A549 (cell line): ENCODE measurements around the gene HOXC10. TPM values are rescaled to one million over a fixed set of nuclear protein-coding genes. Genes with fewer than 3 reads are reported as not detected.

Experiments used
- ATAC-seq, 2 experiments: fragments of 200-7000 bp in 1 of 2; fragments of >200 bp in 1 of 2; cut with Nextera tagmentation in 1 of 2; cut with Tn5 transposase in 1 of 2; 3 replicates each; pipeline versions ENCODE4 v1.8.0 to v1.9.1; 2018 to 2020; ENCODE audit warnings: mild to moderate bottlenecking in 1 of 2, moderate library complexity in 1 of 2
- CTCF ChIA-PET: fragments of 300-600 bp; sonication (Branson Sonifier 250); formaldehyde crosslinking; extraction: SDS; loops from one replicate; lab custom pipeline; 2021; ENCODE audit warnings: antibody characterized with exemption, inconsistent platforms; lab: Yijun Ruan, JAX
- POLR2A ChIA-PET: fragments of 350-600 bp; formaldehyde crosslinking; extraction: SDS; loops from one replicate; lab custom pipeline; 2021; ENCODE audit warnings: antibody characterized with exemption, inconsistent platforms; lab: Yijun Ruan, JAX
- DNase-seq, 2 experiments: peaks; one replicate each; pipeline versions ENCODE4 v3.0.0 to v3.0.0-alpha.2; 2011 to 2016; ENCODE audit warnings: low read depth in 1 of 2, low spot score in 1 of 2
- FAIRE-seq: peaks from 2 replicates; lab custom pipeline; 2011; peaks lifted over from hg19 to GRCh38; lab: Jason Lieb, UNC
- H3K27ac ChIP-seq, 2 experiments: fragments of >200 bp; sonication (Bioruptor Twin); formaldehyde crosslinking; 3 replicates each; pipeline ENCODE4 v1.5.1; 2016 to 2017
- H3K4me1 ChIP-seq: fragments of >200 bp; sonication (Bioruptor Twin); formaldehyde crosslinking; 3 replicates; pipeline ENCODE4 v1.6.1; 2016
- H3K4me2 ChIP-seq: fragments of >200 bp; sonication (Bioruptor Twin); formaldehyde crosslinking; 3 replicates; pipeline ENCODE4 v1.6.1; 2016
- H3K4me3 ChIP-seq: fragments of >200 bp; sonication (Bioruptor Twin); formaldehyde crosslinking; 3 replicates; pipeline ENCODE4 v1.5.1; 2016
- H3K9me3 ChIP-seq: fragments of >200 bp; sonication (Bioruptor Twin); formaldehyde crosslinking; 3 replicates; pipeline ENCODE4 v1.6.1; 2016
- ATOH8 ChIP-seq: fragments of 250-450 bp; sonication (Bioruptor Pico); IDR thresholded peaks from 2 replicates; pipeline ENCODE4 v1.5.0; 2020; ENCODE audit warnings: low read depth, mild to moderate bottlenecking, moderate library complexity
- BHLHE40 ChIP-seq: IDR thresholded peaks from 2 replicates; pipeline ENCODE4 v1.6.1; 2012; ENCODE audit warnings: low read depth, low read length, inconsistent platforms
- CBX8 ChIP-seq: fragments of 200-600 bp; sonication (generic); IDR thresholded peaks from 2 replicates; pipeline ENCODE4 v1.6.1; 2016
- CHD4 ChIP-seq: fragments of 200-600 bp; sonication (generic); IDR thresholded peaks from 2 replicates; pipeline ENCODE4 v1.6.1; 2016; ENCODE audit warnings: antibody characterized with exemption, mild to moderate bottlenecking, borderline replicate concordance
- ESRRA ChIP-seq: fragments of 150-350 bp; IDR thresholded peaks from 2 replicates; pipeline ENCODE4 v1.6.1; 2014; ENCODE audit warnings: mild to moderate bottlenecking, low read length, borderline replicate concordance
- FOSB ChIP-seq: fragments of 250-450 bp; sonication (Bioruptor Pico); IDR thresholded peaks from 2 replicates; pipeline ENCODE4 v1.5.0; 2020; ENCODE audit warnings: mild to moderate bottlenecking, moderate library complexity
- FOSL2 ChIP-seq, 2 experiments: fragments of 450-650 bp in 1 of 2; fragments of >200 bp in 1 of 2; sonication (Bioruptor Twin) in 1 of 2; formaldehyde crosslinking; IDR thresholded peaks; 2 replicates each; pipeline versions ENCODE4 v1.5.0 to v1.6.1; 2016 to 2020; ENCODE audit warnings: mild to moderate bottlenecking in 1 of 2, moderate library complexity in 1 of 2
- HDAC2 ChIP-seq: fragments of 200-600 bp; sonication (generic); IDR thresholded peaks from 2 replicates; pipeline ENCODE4 v1.6.1; 2016
- HEYL ChIP-seq: fragments of 250-450 bp; sonication (Bioruptor Pico); IDR thresholded peaks from 2 replicates; pipeline ENCODE4 v1.8.0; 2021; ENCODE audit warnings: mild to moderate bottlenecking, moderate library complexity
- HOXA7 ChIP-seq: fragments of 250-450 bp; sonication (Bioruptor Pico); IDR thresholded peaks from 2 replicates; pipeline ENCODE4 v1.5.0; 2020; ENCODE audit warnings: mild to moderate bottlenecking, moderate library complexity
- JUN ChIP-seq, 2 experiments: fragments of >200 bp; sonication (Bioruptor Twin); formaldehyde crosslinking; IDR thresholded peaks; 2 replicates in 1 of 2; 3 replicates in 1 of 2; pipeline ENCODE4 v1.6.1; 2016 to 2017
- NFE2L2 ChIP-seq: fragments of 150-350 bp; conservative IDR thresholded peaks from 2 replicates; pipeline ENCODE4 v1.6.1; 2014; ENCODE audit warnings: low read length
- NPAS2 ChIP-seq: fragments of 250-450 bp; sonication (Bioruptor Pico); IDR thresholded peaks from 2 replicates; pipeline ENCODE4 v1.8.0; 2022; ENCODE audit warnings: mild to moderate bottlenecking, moderate library complexity, borderline replicate concordance
- NR3C1 ChIP-seq: fragments of >200 bp; sonication (Bioruptor Twin); formaldehyde crosslinking; IDR thresholded peaks from 3 replicates; pipeline ENCODE4 v1.6.1; 2017
- RARB ChIP-seq: fragments of 250-450 bp; sonication (Bioruptor Pico); IDR thresholded peaks from 2 replicates; pipeline ENCODE4 v1.8.0; 2021; ENCODE audit warnings: mild to moderate bottlenecking, moderate library complexity
- TFCP2L1 ChIP-seq: fragments of 250-450 bp; sonication (Bioruptor Pico); IDR thresholded peaks from 2 replicates; pipeline ENCODE4 v1.5.0; 2021; ENCODE audit warnings: mild to moderate bottlenecking
- TP53 ChIP-seq: fragments of 250-450 bp; sonication (Bioruptor Pico); IDR thresholded peaks from 2 replicates; pipeline ENCODE4 v1.5.0; 2021; ENCODE audit warnings: mild to moderate bottlenecking, moderate library complexity
- WGBS: methylation state at CpG from one replicate; pipeline ENCODE4 v1.1.6; 2017; ENCODE audit errors: missing lambda C conversion rate; 5-methylcytosine and 5-hydroxymethylcytosine counted together
- polyA plus RNA-seq, 4 experiments: library from polyadenylated mRNA; depleted of rRNA in 3 of 4; stranded (reverse); fragments of >200 nt; fragmentation: RNase III in 1 of 4; extraction: RNeasy Plus Mini Kit Qiagen cat#74134 plus additional on column Dnase treatment in 1 of 4; gene quantifications; 2 replicates in 3 of 4; 3 replicates in 1 of 4; pipeline ENCODE4 v1.2.3, GENCODE V29; 2011 to 2017
- TF ChIP-seq, protein P1 (sequence below): IDR thresholded peaks from 2 replicates; pipeline ENCODE4 v1.6.1; 2012
- TF ChIP-seq, protein P2 (sequence below): fragments of >200 bp; sonication (Bioruptor Twin); formaldehyde crosslinking; IDR thresholded peaks from 2 replicates; pipeline ENCODE4 v1.6.1; 2016
- TF ChIP-seq, protein P3 (sequence below): fragments of >200 bp; sonication (Bioruptor Twin); formaldehyde crosslinking; IDR thresholded peaks from 3 replicates; pipeline ENCODE4 v1.6.1; 2016
- TF ChIP-seq, protein P4 (sequence below): fragments of 450-650 bp; IDR thresholded peaks from 2 replicates; pipeline ENCODE4 v1.6.1; 2014; ENCODE audit warnings: antibody characterized with exemption

Gene HOXC10
- polyA plus RNA-seq, 2 of the 4 experiments (the other 2 are of a cell fraction) = 2.9 to 3.2 TPM

DNA sequence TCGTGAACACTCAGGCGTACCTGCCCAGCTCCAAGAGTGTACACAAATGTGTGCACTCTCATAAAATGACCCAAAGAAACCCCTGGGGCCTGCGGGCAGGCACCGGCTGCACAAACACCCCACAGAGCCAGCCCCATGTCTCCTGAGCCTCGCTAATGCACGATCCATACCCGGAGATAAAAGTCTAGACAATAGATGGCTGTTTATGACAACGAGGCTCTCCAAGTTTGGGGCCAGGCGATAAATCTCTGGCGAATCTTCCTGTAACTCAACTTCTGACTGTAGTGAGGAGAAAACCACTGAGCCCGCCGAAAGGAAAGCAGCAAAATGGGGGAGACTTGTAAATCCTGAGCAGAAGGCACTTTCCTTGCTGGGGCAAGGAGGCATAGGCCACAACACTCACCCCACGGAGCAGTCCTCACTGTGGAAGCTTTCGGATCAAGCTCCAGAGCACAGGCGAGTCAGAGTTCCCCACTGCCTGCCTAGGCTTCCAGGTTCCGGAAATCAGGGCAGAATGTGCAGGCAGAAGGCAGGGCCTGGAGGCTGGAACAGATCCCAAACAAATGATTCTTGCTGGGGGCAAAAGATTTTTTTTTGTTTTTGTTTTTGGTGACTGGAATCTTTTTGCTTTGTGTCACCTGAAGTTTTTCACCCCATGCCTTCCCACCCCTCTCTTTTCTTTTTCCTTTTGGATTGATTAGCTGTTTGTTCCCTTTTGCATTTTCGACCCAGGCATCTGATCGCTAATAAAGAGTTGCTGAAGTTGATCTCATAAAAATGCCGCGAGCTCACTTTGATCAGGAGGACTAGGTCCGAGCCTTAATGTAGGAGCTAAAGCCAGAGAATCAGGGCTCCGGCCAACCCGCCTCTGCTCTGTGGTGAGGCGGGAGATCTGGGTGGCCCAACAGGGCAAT lies 16.5 kb upstream of the HOXC10 start:
- no peak overlapping the region for H3K27ac ChIP-seq
- peaks cover 9% of the 10 kb centered on the region; the same call in 1 of the 3 replicates for H3K4me1 ChIP-seq
- no peaks in the 10 kb centered on the region for H3K9me3 ChIP-seq
- no peak overlapping the region for H3K4me2 ChIP-seq
- H3K4me3 ChIP-seq = no peak overlapping the region
- no peak for FAIRE-seq
- ATAC-seq = no peak
- TF ChIP-seq JUN (IDR thresholded peaks at IDR 0.05) (no peak), RARB (CRISPR knock-in tag) (no peak), ESRRA (no peak), TP53 (no peak), HOXA7 (no peak), HEYL (CRISPR knock-in tag) (no peak), NFE2L2 (no peak), CBX8 (no peak), FOSB (CRISPR knock-in tag) (no peak), ATOH8 (no peak), FOSL2 (IDR thresholded peaks at IDR 0.05) (no peak), FOSL2 (CRISPR knock-in tag; IDR thresholded peaks at IDR 0.05) (no peak), BHLHE40 (no peak), TFCP2L1 (CRISPR knock-in tag) (no peak), NR3C1 (no peak), HDAC2 (no peak), CHD4 (no peak)
- TF ChIP-seq, protein P1, sequence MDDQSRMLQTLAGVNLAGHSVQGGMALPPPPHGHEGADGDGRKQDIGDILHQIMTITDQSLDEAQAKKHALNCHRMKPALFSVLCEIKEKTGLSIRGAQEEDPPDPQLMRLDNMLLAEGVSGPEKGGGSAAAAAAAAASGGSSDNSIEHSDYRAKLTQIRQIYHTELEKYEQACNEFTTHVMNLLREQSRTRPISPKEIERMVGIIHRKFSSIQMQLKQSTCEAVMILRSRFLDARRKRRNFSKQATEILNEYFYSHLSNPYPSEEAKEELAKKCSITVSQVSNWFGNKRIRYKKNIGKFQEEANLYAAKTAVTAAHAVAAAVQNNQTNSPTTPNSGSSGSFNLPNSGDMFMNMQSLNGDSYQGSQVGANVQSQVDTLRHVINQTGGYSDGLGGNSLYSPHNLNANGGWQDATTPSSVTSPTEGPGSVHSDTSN = no peak
- TF ChIP-seq, protein P2, sequence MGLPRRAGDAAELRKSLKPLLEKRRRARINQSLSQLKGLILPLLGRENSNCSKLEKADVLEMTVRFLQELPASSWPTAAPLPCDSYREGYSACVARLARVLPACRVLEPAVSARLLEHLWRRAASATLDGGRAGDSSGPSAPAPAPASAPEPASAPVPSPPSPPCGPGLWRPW = no peak
- TF ChIP-seq, protein P3, sequence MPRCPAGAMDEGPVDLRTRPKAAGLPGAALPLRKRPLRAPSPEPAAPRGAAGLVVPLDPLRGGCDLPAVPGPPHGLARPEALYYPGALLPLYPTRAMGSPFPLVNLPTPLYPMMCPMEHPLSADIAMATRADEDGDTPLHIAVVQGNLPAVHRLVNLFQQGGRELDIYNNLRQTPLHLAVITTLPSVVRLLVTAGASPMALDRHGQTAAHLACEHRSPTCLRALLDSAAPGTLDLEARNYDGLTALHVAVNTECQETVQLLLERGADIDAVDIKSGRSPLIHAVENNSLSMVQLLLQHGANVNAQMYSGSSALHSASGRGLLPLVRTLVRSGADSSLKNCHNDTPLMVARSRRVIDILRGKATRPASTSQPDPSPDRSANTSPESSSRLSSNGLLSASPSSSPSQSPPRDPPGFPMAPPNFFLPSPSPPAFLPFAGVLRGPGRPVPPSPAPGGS = no peak
- TF ChIP-seq, protein P4, sequence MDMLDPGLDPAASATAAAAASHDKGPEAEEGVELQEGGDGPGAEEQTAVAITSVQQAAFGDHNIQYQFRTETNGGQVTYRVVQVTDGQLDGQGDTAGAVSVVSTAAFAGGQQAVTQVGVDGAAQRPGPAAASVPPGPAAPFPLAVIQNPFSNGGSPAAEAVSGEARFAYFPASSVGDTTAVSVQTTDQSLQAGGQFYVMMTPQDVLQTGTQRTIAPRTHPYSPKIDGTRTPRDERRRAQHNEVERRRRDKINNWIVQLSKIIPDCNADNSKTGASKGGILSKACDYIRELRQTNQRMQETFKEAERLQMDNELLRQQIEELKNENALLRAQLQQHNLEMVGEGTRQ = no peak
- DNase-seq = no peak
- whole genome bisulfite sequencing = 90% methylated on average over 24 of the region's 24 CpGs
- ChIA-PET CTCF (interaction anchor here (0.9 to 2.1 kb wide), 4 partner anchors 10 to 266 kb away, joined by 3 to 6 read pairs (median 5); partner anchors contain the start of gene HOXC10), POLR2A (no interaction called here)

GRCh38 chr12:53969588-53970259 lies 15.2 kb upstream of the HOXC10 start:
- POLR2A ChIA-PET = no interaction called here
- Histone ChIP-seq H3K4me2 (no peak overlapping the region), H3K9me3 (no peaks in the 10 kb centered on the region), H3K27ac (no peak overlapping the region), H3K4me1 (peaks cover 3% of the 10 kb centered on the region; the same call in 1 of the 3 replicates), H3K4me3 (no peak overlapping the region)
- FAIRE-seq (no peak), ATAC-seq (no peak), DNase-seq (no peak)
- WGBS = 88% methylated on average over 12 of the region's 12 CpGs
- CTCF ChIA-PET = interaction anchor here (0.6 to 2.1 kb wide), 5 partner anchors 8 to 30 kb away, joined by 3 to 6 read pairs (median 4); partner anchors contain the start of gene HOXC10
- no peak for TF ChIP-seq RARB (CRISPR knock-in tag)
- no peak for TF ChIP-seq CBX8
- TF ChIP-seq NPAS2 (CRISPR knock-in tag) = no peak
- TF ChIP-seq, all 56 proteins: peak for 0
